Measurements from ENCODE around the gene CMTM4. TPM values are rescaled to one million over a fixed set of nuclear protein-coding genes. Genes with fewer than 3 reads are reported as not detected.

The CMTM4 gene
- total RNA-seq (1 to 10 TPM; 1.1 to 2.3 (median 1.8) TPM), total RNA-seq (1.3 to 9.3 (median 3.5) reads per million in 29 experiments)
- total RNA-seq (2013): 1.1 TPM

DNA sequence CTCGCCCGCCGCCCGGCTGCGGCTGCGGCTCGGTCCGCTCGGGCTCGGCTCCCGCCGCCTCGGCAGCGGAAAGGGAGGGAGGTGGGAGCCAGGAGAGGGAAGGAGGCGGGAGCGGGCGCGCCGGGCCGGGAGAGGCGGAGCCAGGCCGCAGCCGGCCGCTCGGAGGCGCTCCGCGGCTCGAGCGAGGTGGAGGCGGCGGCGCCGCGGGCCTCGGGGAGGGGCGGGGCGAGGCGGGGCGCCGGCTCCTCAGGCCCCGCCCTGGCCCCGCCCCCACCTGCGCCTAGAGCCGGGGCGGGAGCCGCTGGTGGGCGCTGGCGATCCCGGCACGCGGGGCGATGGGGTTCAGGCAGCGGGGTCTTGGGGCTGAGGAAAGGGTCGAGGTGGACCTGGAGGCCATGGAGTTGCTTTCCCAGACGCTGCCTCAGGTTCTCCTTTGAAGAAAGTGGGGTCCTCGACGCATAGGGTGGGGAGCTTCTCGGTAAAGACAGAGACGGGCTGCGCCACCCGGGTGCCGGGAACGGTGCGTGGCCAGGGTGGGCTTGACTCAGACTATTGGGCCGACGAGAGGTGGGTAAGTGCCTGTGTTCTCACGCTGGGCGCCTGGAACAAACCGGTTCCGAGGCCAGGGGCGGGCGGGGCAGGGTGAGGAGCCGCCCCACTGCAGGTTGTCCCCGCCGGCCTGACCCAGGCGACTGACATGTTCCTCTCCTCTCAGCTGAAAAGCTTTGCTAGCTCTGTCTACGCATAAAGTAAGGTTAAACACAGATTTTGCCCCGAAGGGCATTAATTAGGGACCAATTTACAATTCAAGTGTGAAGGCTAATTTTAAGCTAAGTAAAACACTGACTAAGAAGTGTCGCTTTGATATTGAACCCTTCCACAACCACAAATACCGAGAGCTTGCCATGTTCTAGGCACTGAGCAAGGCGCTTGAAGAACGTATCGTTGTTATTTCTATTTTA, at the start of gene CMTM4:
Gene CMTM4 (minus strand): TSS at position 75 of the 962 bp plus-strand sequence. CDS start 218 bp downstream, outside the sequence.
- DNase-seq: peak; percentile 42 to 89 (median 63)
- Mint-ChIP-seq H3K4me1 (peaks cover 11 to 13% (median 12%) of the 10 kb centered on the region in 3 donors), H3K27me3 (peaks cover 4 to 12% of the 10 kb centered on the region in 2 donors), H3K27ac (peak within 1 kb of the TSS in 1 of 2 donors; percentile 6), H3K9me3 (no peaks in the 10 kb centered on the region), H3K36me3 (no peaks in the 10 kb centered on the region), H3K4me3 (peak within 1 kb of the TSS; percentile 76 to 79 (median 79))
- Histone ChIP-seq H3K9me3 (no peaks in the 10 kb centered on the region), H3K4me3 (ENCODE audit: control insufficient read depth in 1 of 2, extremely low read depth in 1 of 2, low read length in 1 of 2) (peak within 1 kb of the TSS; percentile 71 to 72), H3K36me3 (ENCODE audit: control insufficient read depth in 2 of 2, extremely low read depth in 1 of 2, insufficient read depth in 1 of 2, low read length in 1 of 2) (no peaks in the 10 kb centered on the region), H3K27me3 (replicated peaks in 1 of 2; ENCODE audit: control insufficient read depth in 2 of 2, extremely low read depth in 1 of 2, insufficient read depth in 2 of 2, low read length in 1 of 2) (peaks cover 0 to 25% of the 10 kb centered on the region in 2 experiments), H3K27ac (ENCODE audit: low read length) (no peak within 1 kb of the TSS), H3K4me1 (ENCODE audit: control insufficient read depth in 1 of 2, extremely low read depth in 1 of 2, insufficient read depth in 2 of 2, low read length in 2 of 2) (peaks cover 12 to 19% of the 10 kb centered on the region in 2 experiments)
- under 1% methylated on average over 75 of the region's 84 CpGs for WGBS (ENCODE audit: insufficient coverage)
- CTCF ChIA-PET: interaction anchor here (0.6 to 1.3 kb wide), 6 partner anchors 21 to 138 kb away, joined by 3 to 5 read pairs (median 3); partner anchors contain the start of gene DYNC1LI2 (in 1 of the 2)
- POLR2A ChIA-PET: interaction anchor here in 1 of 2 donors (0.6 kb wide), 1 partner anchor 13 kb away, joined by 3 read pairs; no protein-coding TSS in a partner anchor
- peak; percentile 94 to 98 (median 96) for ATAC-seq (replicated peaks in 1 of 4)

DNA sequence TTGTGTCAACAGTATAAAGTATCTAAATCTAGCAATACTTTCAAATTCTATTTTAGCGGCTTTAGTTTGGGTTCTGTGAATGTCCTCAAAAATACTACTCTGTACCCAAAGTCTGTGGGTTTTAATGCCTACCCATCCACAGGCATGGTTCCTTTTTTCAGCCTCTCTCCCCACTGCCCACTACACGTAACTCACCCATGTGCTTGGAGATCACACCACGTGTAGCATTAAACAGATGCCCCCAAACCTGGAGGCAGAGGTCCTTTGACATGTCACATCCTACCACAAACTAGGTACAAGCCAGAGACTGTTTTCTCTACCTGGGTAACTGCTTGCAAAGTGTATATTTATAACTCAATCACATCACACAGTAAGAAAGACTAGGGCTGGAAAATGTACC, 49.5 kb upstream of the CMTM4 start:
- CTCF ChIA-PET: no interaction called here
- Histone ChIP-seq H3K27me3 (replicated peaks in 1 of 2; ENCODE audit: control insufficient read depth in 2 of 2, extremely low read depth in 1 of 2, insufficient read depth in 2 of 2, low read length in 1 of 2) (no peaks in the 10 kb centered on the region), H3K36me3 (ENCODE audit: control insufficient read depth in 2 of 2, extremely low read depth in 1 of 2, insufficient read depth in 1 of 2, low read length in 1 of 2) (peaks cover 14 to 58% of the 10 kb centered on the region in 2 donors), H3K4me3 (ENCODE audit: control insufficient read depth in 1 of 2, extremely low read depth in 1 of 2, low read length in 1 of 2) (no peak overlapping the region), H3K4me1 (ENCODE audit: control insufficient read depth in 1 of 2, extremely low read depth in 1 of 2, insufficient read depth in 2 of 2, low read length in 2 of 2) (peaks cover 12 to 28% of the 10 kb centered on the region in 2 experiments), H3K27ac (ENCODE audit: low read length) (no peak overlapping the region), H3K9me3 (no peaks in the 10 kb centered on the region)
- POLR2A ChIA-PET: no interaction called here
- no peaks in the 10 kb centered on the region for H3K9me3 Mint-ChIP-seq
- H3K4me3 Mint-ChIP-seq: no peak overlapping the region
- ATAC-seq (replicated peaks in 1 of 4) (no peak), DNase-seq (no peak)
- H3K27me3 Mint-ChIP-seq: no peaks in the 10 kb centered on the region
- 90% methylated on average over 2 of the region's 3 CpGs for WGBS (ENCODE audit: insufficient coverage)
- peaks cover 26 to 52% (median 44%) of the 10 kb centered on the region in 3 donors for H3K4me1 Mint-ChIP-seq
- peaks cover 26% of the 10 kb centered on the region for H3K36me3 Mint-ChIP-seq
- no peak overlapping the region for H3K27ac Mint-ChIP-seq

DNA sequence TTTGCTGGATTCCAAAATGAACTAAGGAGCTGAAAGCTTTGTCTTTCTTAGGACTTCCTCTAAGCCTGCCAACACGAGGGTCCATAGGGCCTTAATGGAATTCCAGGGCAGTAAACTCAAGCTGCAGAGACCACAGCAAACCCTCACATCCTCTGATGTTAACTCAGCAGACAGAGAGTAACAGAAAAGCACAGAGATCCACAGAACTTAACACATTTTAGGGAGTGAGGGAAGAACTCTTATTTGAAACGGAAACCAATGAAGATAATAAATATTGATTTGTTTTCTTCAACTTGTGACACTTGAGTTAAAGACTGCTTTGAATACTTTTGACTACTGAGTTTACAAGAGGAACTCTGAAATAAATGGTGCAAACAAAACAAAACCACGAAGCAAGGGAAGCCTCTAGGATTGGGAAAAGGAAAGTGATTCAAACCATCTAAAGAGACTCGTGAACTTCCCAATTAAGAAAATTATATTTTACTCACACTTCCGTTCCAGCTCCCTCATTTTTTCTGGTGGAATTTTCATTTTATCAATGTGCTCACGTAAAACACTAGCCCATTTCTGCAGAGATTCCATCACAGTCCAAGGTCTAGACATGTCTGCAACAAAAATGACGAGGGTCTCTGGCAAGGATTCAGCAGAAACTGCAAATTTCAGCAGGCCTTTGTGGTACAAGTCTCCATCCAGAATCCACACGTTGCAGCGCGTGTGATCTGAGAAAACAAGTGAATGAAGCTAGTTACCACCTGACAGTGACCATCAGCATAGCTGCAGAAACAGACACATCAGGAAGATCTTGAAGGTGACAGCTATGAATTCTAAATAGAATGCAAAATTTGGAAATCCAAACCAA, 45.6 kb upstream of the CMTM4 start:
- peaks cover 25% of the 10 kb centered on the region for H3K36me3 Mint-ChIP-seq

DNA sequence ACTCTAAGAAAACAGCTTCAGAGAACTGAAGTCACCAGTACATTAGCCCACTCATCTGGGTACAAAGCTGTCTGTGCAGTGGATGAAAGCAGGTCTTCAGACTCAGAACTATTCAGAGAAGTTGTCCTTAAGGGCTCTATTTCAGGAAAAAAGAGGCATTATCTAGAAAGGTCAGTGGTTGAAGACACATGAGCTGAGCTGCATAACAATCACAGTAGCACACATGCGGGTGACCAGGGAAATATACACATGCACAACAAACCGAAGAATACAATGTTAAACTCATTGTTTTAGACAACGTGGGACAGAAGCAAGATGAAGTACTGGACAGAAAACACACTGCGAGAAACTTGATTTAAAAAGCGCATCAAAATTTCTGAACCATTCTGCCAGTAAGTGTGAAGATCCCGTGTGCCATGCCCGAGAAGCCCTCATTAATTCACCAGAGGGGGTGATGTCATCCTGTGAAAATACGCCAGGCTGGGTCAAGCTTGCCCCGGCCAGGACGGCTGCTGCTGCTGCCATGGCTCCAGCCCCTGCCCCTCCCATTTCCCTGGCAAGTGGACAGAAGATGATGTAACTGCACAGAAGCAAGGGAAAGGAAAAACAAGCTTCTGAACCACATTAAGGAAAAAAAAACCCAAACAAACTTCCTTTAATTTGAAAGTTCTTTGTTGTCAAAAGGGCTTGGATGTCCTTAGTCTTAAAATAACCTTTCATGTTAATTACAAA, 44.8 kb upstream of the CMTM4 start:
- Mint-ChIP-seq H3K27me3 (no peaks in the 10 kb centered on the region), H3K4me3 (no peak overlapping the region), H3K27ac (no peak overlapping the region), H3K4me1 (peaks cover 8 to 30% (median 26%) of the 10 kb centered on the region in 3 donors), H3K36me3 (peaks cover 22% of the 10 kb centered on the region), H3K9me3 (no peaks in the 10 kb centered on the region)
- WGBS (ENCODE audit: insufficient coverage): 92% methylated on average over 9 of the region's 10 CpGs
- peaks cover 12 to 79% of the 10 kb centered on the region in 2 donors for H3K36me3 ChIP-seq (ENCODE audit: control insufficient read depth in 2 of 2, extremely low read depth in 1 of 2, insufficient read depth in 1 of 2, low read length in 1 of 2)
- H3K27ac ChIP-seq (ENCODE audit: low read length): no peak overlapping the region
- H3K4me3 ChIP-seq (ENCODE audit: control insufficient read depth in 1 of 2, extremely low read depth in 1 of 2, low read length in 1 of 2): no peak overlapping the region
- no peaks in the 10 kb centered on the region for H3K9me3 ChIP-seq
- ChIA-PET CTCF (interaction anchor here in 1 of 2 donors (1.0 to 1.7 kb wide), 3 partner anchors 8 to 177 kb away, joined by 3 to 4 read pairs (median 3); no protein-coding TSS in a partner anchor), POLR2A (no interaction called here)
- peaks cover 0 to 12% of the 10 kb centered on the region in 2 experiments for H3K4me1 ChIP-seq (ENCODE audit: control insufficient read depth in 1 of 2, extremely low read depth in 1 of 2, insufficient read depth in 2 of 2, low read length in 2 of 2)
- no peak for DNase-seq
- no peaks in the 10 kb centered on the region for H3K27me3 ChIP-seq (replicated peaks in 1 of 2; ENCODE audit: control insufficient read depth in 2 of 2, extremely low read depth in 1 of 2, insufficient read depth in 2 of 2, low read length in 1 of 2)
- no peak for ATAC-seq (replicated peaks in 1 of 4)

More for the DNA sequence above, 45.6 kb upstream of the CMTM4 start:
- no peak overlapping the region for H3K4me3 Mint-ChIP-seq
- ChIA-PET POLR2A (no interaction called here), CTCF (interaction anchor here in 1 of 2 donors (1.0 to 1.7 kb wide), 4 partner anchors 9 to 178 kb away, joined by 3 to 4 read pairs (median 3); no protein-coding TSS in a partner anchor)
- no peaks in the 10 kb centered on the region for H3K9me3 ChIP-seq
- H3K27ac ChIP-seq (ENCODE audit: low read length): no peak overlapping the region
- H3K4me3 ChIP-seq (ENCODE audit: control insufficient read depth in 1 of 2, extremely low read depth in 1 of 2, low read length in 1 of 2): no peak overlapping the region
- no peak for DNase-seq
- H3K36me3 ChIP-seq (ENCODE audit: control insufficient read depth in 2 of 2, extremely low read depth in 1 of 2, insufficient read depth in 1 of 2, low read length in 1 of 2): peaks cover 12 to 78% of the 10 kb centered on the region in 2 donors
- H3K4me1 ChIP-seq (ENCODE audit: control insufficient read depth in 1 of 2, extremely low read depth in 1 of 2, insufficient read depth in 2 of 2, low read length in 2 of 2): peaks cover 0 to 18% of the 10 kb centered on the region in 2 experiments
- H3K27me3 ChIP-seq (replicated peaks in 1 of 2; ENCODE audit: control insufficient read depth in 2 of 2, extremely low read depth in 1 of 2, insufficient read depth in 2 of 2, low read length in 1 of 2): no peaks in the 10 kb centered on the region
- no peak overlapping the region for H3K27ac Mint-ChIP-seq
- H3K9me3 Mint-ChIP-seq: no peaks in the 10 kb centered on the region
- H3K27me3 Mint-ChIP-seq: no peaks in the 10 kb centered on the region
- no peak for ATAC-seq (replicated peaks in 1 of 4)
- WGBS (ENCODE audit: insufficient coverage): 95% methylated on average over 7 of the region's 10 CpGs
- peaks cover 8 to 38% (median 32%) of the 10 kb centered on the region in 3 donors for H3K4me1 Mint-ChIP-seq

DNA sequence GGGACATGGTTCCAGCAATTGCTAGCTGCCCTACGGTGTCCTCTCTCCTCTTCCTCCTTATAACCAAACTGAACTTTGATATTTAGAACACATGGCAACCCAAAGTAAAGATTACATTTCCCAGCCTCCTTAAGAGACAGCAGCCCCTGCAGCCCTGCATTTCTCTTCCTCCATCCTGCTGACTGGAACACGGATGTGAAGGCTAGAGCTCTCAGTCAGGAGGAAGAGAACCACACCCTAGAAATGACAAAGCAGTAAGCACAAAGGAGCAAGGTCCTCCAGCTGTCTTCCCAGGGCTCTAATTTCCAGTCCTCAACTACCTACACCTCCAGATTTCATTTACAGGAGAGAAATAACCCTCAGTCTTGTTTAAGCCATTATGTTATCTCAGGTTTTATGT, 44.0 kb upstream of the CMTM4 start:
- H3K4me1 Mint-ChIP-seq: peaks cover 8 to 26% (median 22%) of the 10 kb centered on the region in 3 donors
- POLR2A ChIA-PET: no interaction called here
- H3K9me3 ChIP-seq: no peaks in the 10 kb centered on the region
- peak overlapping the region; percentile 45 to 51 for H3K27ac Mint-ChIP-seq
- no peak overlapping the region for H3K4me3 ChIP-seq (ENCODE audit: control insufficient read depth in 1 of 2, extremely low read depth in 1 of 2, low read length in 1 of 2)
- WGBS (ENCODE audit: insufficient coverage): 100% methylated on average over 2 of the region's 2 CpGs
- ATAC-seq (replicated peaks in 1 of 4) (no peak), DNase-seq (no peak)
- no peak overlapping the region for H3K4me3 Mint-ChIP-seq
- no peak overlapping the region for H3K27ac ChIP-seq (ENCODE audit: low read length)
- peaks cover 12 to 83% of the 10 kb centered on the region in 2 donors for H3K36me3 ChIP-seq (ENCODE audit: control insufficient read depth in 2 of 2, extremely low read depth in 1 of 2, insufficient read depth in 1 of 2, low read length in 1 of 2)
- no peaks in the 10 kb centered on the region for H3K27me3 ChIP-seq (replicated peaks in 1 of 2; ENCODE audit: control insufficient read depth in 2 of 2, extremely low read depth in 1 of 2, insufficient read depth in 2 of 2, low read length in 1 of 2)
- H3K4me1 ChIP-seq (ENCODE audit: control insufficient read depth in 1 of 2, extremely low read depth in 1 of 2, insufficient read depth in 2 of 2, low read length in 2 of 2): peaks cover 0 to 12% of the 10 kb centered on the region in 2 experiments
- peaks cover 22% of the 10 kb centered on the region for H3K36me3 Mint-ChIP-seq
- H3K9me3 Mint-ChIP-seq: no peaks in the 10 kb centered on the region
- CTCF ChIA-PET: interaction anchor here (0.6 to 0.7 kb wide), 2 partner anchors 128 to 332 kb away, joined by 3 read pairs; no protein-coding TSS in a partner anchor
- no peaks in the 10 kb centered on the region for H3K27me3 Mint-ChIP-seq
